Ovary (tissue), 9 donors: ENCODE measurements around the gene TSFM. TPM values are rescaled to one million over a fixed set of nuclear protein-coding genes. Genes with fewer than 3 reads are reported as not detected.
A peak's percentile ranks its signal among the peaks of the same experiment; 100 is the strongest.

Experiments used
- DNase-seq, 5 donors: peaks; one replicate each; pipeline ENCODE4 v3.0.0-alpha.2; 2019 to 2020
- H3K27ac ChIP-seq, 2 donors: fragments of 200-600 bp; one replicate each; pipeline versions ENCODE4 v1.5.1 to v1.8.0; 2019 to 2022
- H3K27me3 ChIP-seq: fragments of 200-600 bp; one replicate; pipeline ENCODE4 v1.8.0; 2022
- H3K36me3 ChIP-seq: fragments of 200-600 bp; sonication (generic); one replicate; pipeline ENCODE4 v1.5.1; 2019
- H3K4me1 ChIP-seq: one replicate; pipeline ENCODE4 v1.8.1; 2013; ENCODE audit warnings: mild to moderate bottlenecking, moderate library complexity; ENCODE audit not compliant: insufficient read depth
- H3K4me3 ChIP-seq: fragments of 200-600 bp; sonication (generic); one replicate; pipeline ENCODE4 v1.5.1; 2017
- H3K9me3 ChIP-seq, 2 donors: fragments of 200-600 bp in 1 of 2; sonication (generic) in 1 of 2; one replicate each; pipeline versions ENCODE4 v1.5.1 to v1.8.1; 2013 to 2019; ENCODE audit warnings: mild to moderate bottlenecking in 1 of 2, moderate library complexity in 1 of 2
- EP300 ChIP-seq: sonication (generic); formaldehyde crosslinking; IDR thresholded peaks from one replicate; pipeline ENCODE4 v1.6.1; 2017; ENCODE audit warnings: antibody characterized with exemption
- POLR2A ChIP-seq: fragments of 450-650 bp; IDR thresholded peaks from one replicate; pipeline ENCODE4 v1.6.1; 2017; ENCODE audit warnings: antibody characterized with exemption, mild to moderate bottlenecking, moderate library complexity
- WGBS, 3 donors: extraction: QIAGEN DNeasy Blood & Tissue Kit in 1 of 3; methylation state at CpG; one replicate each; pipeline versions ENCODE4 v1.1.5 to v1.1.7; 2013 to 2017; 5-methylcytosine and 5-hydroxymethylcytosine counted together
- intact Hi-C, 4 donors: fragments of 100-400 bp; cut with DNase I; formaldehyde crosslinking; loops; one replicate each; pipeline versions ENCODE4 v1.11.0 to v1.15.1; 2022 to 2023
- polyA plus RNA-seq, 2 donors: library from polyadenylated mRNA; stranded (reverse); fragments of 200-250 nt in 1 of 2; fragments of 350-450 nt in 1 of 2; fragmentation: Illumina TruSeq in 1 of 2; extraction: RNeasy Lipid Tissue Mini Kit (QIAGEN cat#74804) in 1 of 2; gene quantifications; one replicate each; pipeline ENCODE4 v1.2.3, GENCODE V29; 2013 to 2014
- total RNA-seq, 7 donors: library from RNA; depleted of rRNA in 2 of 7; stranded (reverse); fragments of >200 nt in 2 of 7; fragmentation: NEBNext Ultra II Directional in 3 of 7; extraction: Animal tissue kit (Norgen Biotek cat#: 25700) in 3 of 7; gene quantifications; one replicate each; pipeline versions ENCODE4 v1.1.0 to v1.2.4, GENCODE V29; 2016 to 2023
- TF ChIP-seq, protein P1 (sequence below), 3 donors: fragments of 450-650 bp in 2 of 3; fragments of 200-600 bp in 1 of 3; IDR thresholded peaks; one replicate each; pipeline versions ENCODE4 v1.5.1 to v1.8.0; 2016 to 2022; ENCODE audit warnings: antibody characterized with exemption in 3 of 3, mild to moderate bottlenecking in 1 of 3
- donor health status: DM: no; HTN: no; CAD: no; lungs with moderate emphysema.
- donor health status: DM: no; HTN: no; CAD: no.
- donor health status: Bipolar disorder and iron deficiency.
- donor health status: DM: yes; HTN: yes; CAD: no.
- donor health status: DM: no; HTN: no; CAD: no.
- donor health status: DM: yes; HTN: yes; CAD: no.

Gene TSFM
- total and polyA plus RNA-seq, 9 donors: 13.2 to 28.1 (median 20.1) TPM

DNA sequence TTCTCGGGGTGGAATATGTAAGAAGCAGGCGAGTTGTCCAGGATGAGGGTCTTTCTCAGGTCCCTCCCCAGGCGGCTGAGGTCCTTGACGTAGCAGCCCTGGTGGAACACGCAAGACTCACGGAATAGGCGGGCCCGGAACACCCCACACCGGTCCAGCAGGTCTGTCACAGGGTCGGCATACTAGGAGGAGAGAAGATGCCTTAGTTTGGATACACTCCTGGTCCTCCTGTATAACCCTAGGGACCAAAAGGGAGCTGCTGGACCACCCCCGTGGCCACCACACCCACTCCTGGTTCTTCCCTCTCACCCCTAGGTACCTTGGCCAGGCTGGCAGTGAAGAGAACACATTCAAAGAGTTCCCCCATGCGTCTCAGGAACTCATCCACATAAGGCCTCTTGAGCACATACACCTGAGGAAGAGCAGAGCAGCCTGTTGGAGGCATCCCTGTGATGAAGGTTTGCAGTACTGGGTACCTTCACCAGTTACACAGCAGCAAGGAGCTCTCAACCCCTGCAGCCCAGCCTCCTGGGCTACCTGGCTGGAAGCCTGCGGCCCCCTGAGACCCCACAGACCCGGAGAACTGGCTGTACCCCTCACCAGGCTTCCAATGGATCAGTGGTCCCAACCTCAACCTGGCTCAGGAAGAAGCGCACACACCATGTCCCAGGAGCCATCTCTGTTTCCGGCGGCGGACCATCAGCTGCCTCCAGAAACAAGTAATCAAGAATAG, 41.5 kb downstream of the TSFM start:
- Histone ChIP-seq H3K27me3 (no peaks in the 10 kb centered on the region), H3K4me3 (no peak overlapping the region), H3K9me3 (no peaks in the 10 kb centered on the region), H3K4me1 (no peaks in the 10 kb centered on the region), H3K36me3 (no peaks in the 10 kb centered on the region), H3K27ac (no peak overlapping the region)
- TF ChIP-seq POLR2A: no peak
- no peak for TF ChIP-seq EP300
- TF ChIP-seq, protein P1, sequence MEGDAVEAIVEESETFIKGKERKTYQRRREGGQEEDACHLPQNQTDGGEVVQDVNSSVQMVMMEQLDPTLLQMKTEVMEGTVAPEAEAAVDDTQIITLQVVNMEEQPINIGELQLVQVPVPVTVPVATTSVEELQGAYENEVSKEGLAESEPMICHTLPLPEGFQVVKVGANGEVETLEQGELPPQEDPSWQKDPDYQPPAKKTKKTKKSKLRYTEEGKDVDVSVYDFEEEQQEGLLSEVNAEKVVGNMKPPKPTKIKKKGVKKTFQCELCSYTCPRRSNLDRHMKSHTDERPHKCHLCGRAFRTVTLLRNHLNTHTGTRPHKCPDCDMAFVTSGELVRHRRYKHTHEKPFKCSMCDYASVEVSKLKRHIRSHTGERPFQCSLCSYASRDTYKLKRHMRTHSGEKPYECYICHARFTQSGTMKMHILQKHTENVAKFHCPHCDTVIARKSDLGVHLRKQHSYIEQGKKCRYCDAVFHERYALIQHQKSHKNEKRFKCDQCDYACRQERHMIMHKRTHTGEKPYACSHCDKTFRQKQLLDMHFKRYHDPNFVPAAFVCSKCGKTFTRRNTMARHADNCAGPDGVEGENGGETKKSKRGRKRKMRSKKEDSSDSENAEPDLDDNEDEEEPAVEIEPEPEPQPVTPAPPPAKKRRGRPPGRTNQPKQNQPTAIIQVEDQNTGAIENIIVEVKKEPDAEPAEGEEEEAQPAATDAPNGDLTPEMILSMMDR (IDR thresholded peaks at IDR 0.05): no peak
- 85 to 89% (median 89%) methylated on average over 17 to 18 of the region's 18 CpGs for WGBS, 3 donors
- intact Hi-C loops: no loop called here
- DNase-seq: peak in 1 of 5 donors; percentile 20

DNA sequence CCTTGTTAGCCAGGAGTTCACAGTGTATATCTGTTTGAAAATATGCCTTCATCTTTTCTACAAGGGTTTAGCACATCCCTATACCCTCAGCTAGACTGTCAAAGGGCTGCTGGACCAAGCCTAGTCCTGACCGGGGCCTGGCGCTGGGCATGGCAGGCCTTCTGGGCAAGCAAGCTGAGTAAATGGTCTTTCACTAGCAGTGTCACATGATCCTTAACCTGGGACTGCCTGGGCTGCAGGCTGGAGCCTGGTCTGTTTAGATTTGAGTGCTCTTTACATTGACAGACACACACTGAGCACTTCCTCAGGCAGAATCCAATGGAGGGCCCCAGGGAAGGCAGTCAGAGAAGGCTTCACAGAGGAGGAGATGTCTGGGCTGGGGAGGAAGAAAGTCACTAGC, 42.9 kb downstream of the TSFM start:
- DNase-seq: no peak
- Histone ChIP-seq H3K36me3 (no peaks in the 10 kb centered on the region), H3K4me3 (no peak overlapping the region), H3K27me3 (no peaks in the 10 kb centered on the region), H3K4me1 (peaks cover 5% of the 10 kb centered on the region), H3K9me3 (no peaks in the 10 kb centered on the region), H3K27ac (no peak overlapping the region)
- intact Hi-C loops: no loop called here
- 83 to 94% (median 84%) methylated on average over 2 of the region's 2 CpGs for WGBS, 3 donors
- TF ChIP-seq EP300 (no peak), POLR2A (no peak)
- TF ChIP-seq, protein P1 (IDR thresholded peaks at IDR 0.05): no peak

DNA sequence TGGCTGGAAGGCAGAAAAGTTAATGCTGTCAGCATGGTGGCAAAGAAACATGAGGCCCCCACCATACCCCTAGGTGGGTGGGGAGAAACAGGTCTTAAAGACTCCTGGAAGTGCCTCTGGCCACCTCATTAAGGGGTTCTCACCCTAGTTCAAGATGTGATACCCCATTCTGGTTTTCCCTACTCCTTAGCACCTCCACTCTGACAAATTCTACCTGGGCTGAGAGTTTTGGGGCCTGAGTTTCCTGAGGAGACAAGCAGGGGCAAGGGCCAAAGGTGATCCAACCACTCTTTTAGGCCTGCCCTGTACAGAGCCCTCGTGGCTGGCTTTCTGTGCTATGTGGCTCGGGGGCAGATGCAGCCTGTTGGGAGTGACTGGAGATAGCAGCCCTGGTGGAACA, 43.8 kb downstream of the TSFM start:
- DNase-seq: no peak
- Histone ChIP-seq H3K27ac (peak overlapping the region in 1 of 2 donors; percentile 10), H3K4me1 (peaks cover 6% of the 10 kb centered on the region), H3K36me3 (no peaks in the 10 kb centered on the region), H3K27me3 (no peaks in the 10 kb centered on the region), H3K9me3 (no peaks in the 10 kb centered on the region), H3K4me3 (no peak overlapping the region)
- TF ChIP-seq, protein P1 (IDR thresholded peaks at IDR 0.05): no peak
- TF ChIP-seq POLR2A (no peak), EP300 (no peak)
- intact Hi-C loops: no loop called here
- 67 to 79% (median 73%) methylated on average over 2 of the region's 2 CpGs for WGBS, 3 donors

DNA sequence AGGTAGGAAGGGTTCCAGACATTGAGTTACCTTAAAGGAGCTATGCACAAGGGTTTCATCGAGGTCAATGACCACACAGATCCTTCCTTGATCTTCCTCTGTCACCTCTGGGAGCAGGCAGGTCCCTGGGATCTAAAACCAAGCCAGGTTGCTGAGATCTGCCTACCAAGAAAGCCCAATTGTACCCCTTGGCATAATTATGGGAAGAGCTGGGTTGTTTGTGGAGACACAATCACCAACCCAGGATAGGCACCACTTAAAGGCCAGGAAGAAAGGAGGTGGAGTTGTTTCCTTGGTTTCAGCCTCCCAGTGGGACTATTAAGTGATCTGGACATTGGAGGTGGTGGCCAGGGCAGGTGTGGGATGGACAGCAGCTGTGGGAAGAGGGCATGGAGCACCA, 44.4 kb downstream of the TSFM start:
- intact Hi-C loops: no loop called here
- DNase-seq: no peak
- H3K9me3 ChIP-seq: no peaks in the 10 kb centered on the region
- H3K36me3 ChIP-seq: no peaks in the 10 kb centered on the region
- no peaks in the 10 kb centered on the region for H3K27me3 ChIP-seq
- 78 to 83% (median 79%) methylated on average over 1 of the region's 1 CpG for WGBS, 3 donors
- TF ChIP-seq, protein P1 (IDR thresholded peaks at IDR 0.05): no peak
- TF ChIP-seq EP300: no peak
- TF ChIP-seq POLR2A: no peak
- H3K4me3 ChIP-seq: no peak overlapping the region
- peak overlapping the region in 1 of 2 donors; percentile 10 for H3K27ac ChIP-seq
- peaks cover 12% of the 10 kb centered on the region for H3K4me1 ChIP-seq
